Right renal cortex interstitium (tissue), 3 donors: ENCODE data around the gene SULT1A2. TPM values are rescaled to one million over a fixed set of nuclear protein-coding genes. Genes with fewer than 3 reads are reported as not detected.
"Not testable (repeated sequence)": the region's sequence is repeated elsewhere in the genome, so short reads cannot be mapped to it uniquely, and the experiment has no call there.

Experiments
- DNase-seq, 3 donors: peaks; one replicate each; pipeline ENCODE4 v3.0.0-alpha.2; 2013; ENCODE audit warnings: low read depth in 3 of 3, low spot score in 2 of 3
- polyA plus RNA-seq, 3 donors: library from polyadenylated mRNA; unstranded; fragments of 120-200 nt; gene quantifications; one replicate each; pipeline ENCODE4 v1.2.1, GENCODE V29; 2013; ENCODE audit not compliant: insufficient read length in 3 of 3

SULT1A2 gene
- polyA plus RNA-seq, 3 donors, result 1.1 to 2.6 (median 1.6) TPM

DNA sequence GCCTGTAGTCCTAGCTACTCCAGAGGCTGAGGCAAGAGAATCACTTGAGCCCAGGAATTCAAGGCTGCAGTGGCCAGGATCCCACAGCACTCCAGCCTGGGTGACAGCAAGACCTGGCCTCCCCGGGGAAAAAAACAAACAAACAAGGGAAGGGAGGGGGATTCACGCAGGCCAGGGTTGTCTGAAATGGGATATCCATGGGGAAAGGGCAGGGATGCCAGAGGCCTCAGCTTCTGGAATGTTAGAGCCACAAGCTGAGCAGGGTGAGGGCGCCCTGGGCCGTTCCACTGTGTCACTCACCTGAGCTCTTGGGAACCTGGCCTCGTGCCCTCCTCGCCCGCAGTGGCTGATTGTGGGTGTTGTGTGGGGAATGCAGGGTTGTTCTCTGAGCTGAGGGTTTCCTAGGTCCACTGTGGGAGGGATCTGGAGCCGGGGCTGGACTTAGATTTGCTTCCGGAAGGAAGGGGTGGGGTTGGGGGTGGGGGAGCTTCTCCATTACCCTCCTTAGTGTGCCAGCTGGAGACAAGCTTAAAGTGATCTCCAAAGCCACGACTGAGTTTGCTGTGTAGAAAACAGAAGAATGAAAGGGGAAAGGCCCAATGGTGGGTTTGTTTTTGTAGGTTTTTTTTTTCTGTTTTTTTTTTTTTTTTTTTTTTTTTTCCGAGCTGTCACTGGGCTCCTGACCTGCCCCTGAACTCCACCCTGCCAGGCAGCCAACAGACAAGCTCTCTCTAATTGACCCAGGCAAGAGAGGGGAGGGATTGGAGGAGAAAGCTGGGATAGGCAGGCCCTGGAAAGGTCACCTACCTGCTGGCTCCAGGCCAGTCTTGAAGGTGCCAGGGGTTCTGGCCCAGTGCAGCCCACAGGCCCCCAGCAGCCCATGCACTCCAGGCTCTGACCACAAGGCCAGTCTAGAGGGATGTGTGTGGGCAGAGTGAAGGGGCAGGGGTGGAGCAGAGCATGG is 13.1 kb upstream of the SULT1A2 start, which contains the start of gene SULT1A1:
Gene SULT1A1 (minus strand): TSS at position 414 of the 964 bp plus-strand sequence. CDS start 1,189 bp downstream, outside the sequence.
- DNase-seq, result no peak

DNA sequence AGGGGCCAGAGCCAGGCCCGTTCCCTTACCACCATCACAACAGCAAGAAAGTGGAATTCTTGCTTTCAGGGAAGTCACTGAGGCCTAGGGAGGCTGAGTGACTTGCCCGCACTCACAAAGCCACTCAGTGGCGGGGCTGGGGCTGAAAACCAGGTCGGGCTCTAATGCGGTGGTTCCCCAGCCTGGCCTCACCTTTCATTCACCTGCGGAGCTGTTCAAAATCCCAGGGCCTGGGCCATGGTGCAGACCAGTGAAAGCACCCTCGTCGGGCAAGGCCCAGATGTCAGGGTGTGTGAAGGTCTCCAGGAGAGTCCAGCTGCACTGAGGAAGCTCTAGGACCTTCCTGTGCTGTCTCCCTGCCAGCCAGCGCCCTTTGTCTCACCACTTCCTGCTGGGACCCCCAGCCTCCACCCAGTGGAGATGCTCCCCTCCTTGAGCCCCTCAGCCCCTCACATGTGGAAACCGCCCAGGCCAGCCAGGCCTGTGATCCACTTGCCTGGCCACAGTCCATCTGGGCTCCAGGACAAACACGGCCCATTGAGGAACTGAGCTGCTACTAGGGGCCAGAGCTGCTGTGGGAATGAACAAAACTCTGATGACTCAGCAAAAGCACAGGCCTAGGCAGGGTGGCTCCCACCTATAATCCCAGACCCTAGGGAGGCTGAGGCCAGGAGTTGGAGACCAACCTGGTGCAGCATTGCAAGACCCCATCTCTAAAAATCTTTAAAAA is 12.2 kb upstream of the SULT1A2 start:
- DNase-seq, result not testable (repeated sequence)

DNA sequence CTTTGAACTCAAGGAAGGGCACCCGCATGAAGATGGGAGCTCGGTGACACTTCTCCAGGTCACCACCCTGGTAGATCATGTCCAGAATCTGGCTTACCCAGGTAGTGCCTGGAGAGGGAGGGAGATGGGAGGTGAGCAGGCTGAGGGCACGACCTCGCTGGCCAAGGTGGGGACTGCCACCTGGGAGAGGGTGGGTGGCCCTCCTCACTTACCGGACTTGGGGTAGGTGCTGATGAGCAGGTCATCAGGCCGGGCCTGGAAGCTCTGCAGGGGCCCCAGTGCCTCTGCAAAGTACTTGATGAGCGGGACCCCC is 11.6 kb upstream of the SULT1A2 start:
- DNase-seq, result not testable (repeated sequence)

DNA sequence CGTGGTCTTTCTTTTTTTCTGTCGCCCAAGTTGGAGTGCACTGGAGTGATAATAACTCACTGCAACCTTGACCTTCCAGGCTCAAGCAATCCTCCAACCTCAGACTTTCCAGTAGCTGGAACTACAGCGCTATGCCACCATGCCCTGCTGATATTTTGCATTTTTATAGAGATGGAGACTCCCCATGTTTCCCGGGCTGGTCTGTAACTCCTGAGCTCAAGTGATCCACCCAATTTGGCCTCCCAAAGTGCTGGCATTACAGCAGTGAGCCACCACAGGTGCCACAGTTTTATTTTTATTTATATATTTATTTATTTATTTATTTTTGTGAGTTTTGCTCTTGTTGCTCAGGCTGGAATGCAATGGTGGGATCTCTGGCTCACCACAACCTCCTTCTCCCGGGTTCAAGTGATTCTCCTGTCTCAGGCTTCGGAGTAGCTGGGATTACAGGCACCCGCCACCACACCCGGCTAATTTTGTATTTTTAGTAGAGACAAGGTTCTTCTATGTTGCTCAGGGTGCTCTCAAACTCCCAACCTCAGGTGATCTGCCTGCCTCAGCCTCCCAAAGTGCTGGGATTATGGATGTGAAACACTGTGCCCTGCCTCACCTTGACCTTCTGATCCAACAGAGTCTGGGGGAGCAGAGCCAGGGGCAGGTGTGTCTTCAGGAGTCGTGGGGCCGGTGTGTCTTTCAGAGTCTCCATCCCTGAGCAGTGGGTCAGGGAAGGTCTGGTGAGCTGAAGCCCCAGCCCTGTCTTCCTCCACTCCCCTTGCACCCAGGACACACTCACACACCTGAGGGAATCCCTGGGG is 11.0 kb upstream of the SULT1A2 start:
- not testable (repeated sequence) for DNase-seq

DNA sequence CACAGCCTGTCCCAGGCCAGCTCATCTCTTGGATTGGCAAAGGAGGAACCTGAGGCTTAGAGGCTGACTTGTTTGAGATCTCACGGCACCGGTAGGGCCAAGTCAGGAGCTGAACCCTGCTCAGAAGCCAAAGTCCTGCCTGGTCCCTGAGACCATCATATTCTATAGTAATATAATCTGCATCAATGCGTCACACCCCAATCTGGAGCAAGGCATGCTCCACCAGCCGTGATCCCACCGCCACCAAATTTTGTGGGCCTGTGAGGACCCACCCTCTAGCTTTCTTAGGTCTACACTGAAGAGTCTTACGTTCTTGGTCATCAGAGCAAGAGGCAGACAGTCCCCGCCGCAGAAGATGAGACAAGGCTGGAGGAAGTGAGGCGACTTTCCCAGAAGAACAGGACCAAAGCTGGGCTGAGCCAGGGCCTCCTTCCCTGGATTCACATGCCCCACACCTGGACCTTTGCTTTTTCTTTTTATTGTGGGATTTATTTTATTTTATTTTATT is 10.3 kb upstream of the SULT1A2 start:
- no peak for DNase-seq

DNA sequence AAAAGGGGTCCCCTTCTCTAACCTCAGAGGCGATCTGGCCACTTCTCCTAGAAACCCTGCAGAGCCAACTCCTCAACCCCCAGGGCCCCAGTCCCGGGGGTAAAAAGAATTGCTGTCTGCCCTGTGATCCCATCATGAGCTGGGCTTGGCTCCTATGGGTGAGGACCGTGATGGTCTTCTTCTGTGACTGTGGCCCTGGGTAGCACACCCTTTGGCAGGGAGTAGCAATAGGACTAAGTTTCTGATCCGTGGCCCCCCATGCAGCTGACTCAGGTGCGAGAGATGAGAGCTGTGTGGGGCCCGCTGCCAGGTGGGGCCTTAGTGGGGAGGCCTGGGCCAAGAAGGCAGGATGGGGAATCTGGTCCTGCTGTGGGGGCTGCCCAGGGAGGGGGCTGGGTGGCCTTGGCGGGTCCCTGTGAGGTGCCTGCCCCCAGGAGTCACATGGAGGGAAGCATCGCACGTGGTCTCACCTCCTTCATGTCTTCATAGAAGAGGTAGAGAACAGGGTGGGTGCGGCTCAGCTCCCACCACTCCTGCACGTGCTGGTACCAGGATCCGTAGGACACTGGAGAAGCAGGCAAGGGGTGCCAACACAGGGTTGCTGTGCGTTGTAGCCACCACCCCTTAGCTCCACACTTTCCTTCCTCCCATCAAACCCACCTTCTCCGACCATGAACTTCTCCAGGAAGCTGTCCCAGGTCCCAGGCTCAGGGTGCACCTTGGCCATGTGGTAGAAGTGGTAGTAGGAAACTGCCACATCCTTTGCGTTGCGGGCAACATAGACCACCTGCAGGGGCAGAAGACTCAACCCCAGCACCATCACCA is 9.7 kb upstream of the SULT1A2 start:
- no peak for DNase-seq

DNA sequence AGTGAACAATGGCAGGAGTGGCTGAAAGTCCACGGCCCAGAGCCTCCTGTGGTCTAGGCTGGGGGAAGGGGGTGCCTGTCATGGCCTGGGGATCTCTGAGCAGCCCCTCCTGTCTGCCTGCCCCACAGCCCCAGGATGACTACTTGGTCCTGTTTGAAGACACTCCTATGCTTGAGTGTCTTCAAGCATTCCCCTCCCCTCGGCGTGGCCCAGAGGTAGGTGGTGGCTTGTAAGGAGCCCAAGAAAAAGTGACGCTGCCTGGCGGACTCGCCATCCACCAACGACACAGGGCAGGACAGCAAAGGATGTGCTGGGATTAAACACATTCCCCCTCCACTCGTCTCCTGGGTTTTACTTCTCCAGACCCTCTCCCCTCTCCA is 7.3 kb upstream of the SULT1A2 start:
- no peak for DNase-seq

DNA sequence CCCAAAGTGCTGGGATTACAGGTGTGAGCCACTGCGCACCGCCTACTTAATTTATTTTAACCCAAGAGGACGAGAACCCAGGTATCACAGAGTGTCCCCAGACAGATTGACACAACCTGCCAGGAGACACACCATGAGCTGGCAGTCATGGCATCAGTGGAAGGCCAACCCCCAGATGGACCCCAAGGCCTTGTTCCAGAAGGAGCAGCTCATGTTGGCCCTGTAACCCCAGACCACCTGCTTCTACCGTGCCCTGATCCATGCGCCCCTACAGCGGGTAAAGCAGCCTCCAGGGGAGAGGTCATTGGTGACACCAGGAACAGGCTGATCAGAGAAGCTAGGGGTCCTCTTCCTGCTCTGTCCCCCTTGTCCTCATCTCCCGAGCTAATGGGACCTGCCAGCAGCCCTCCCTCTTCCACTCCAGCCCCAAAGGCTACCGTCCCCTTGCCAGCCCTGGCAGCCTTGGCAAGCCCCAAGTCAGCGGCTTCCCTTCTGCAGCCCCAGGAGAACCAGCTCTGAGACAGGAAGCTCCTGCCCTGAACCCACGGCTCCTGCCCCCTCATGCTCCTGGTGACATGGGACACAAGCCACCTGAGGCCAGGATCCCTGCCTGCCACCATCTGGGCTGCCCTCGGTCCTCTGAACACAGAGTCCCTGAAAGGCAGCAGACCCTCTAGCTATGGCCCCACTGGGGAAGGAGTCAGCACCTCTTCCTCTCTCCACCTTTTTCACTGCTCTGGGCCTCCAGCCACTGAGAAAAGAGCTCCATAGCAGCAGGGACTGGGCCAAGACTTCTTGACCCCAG is 6.7 kb upstream of the SULT1A2 start:
- DNase-seq, result no peak

DNA sequence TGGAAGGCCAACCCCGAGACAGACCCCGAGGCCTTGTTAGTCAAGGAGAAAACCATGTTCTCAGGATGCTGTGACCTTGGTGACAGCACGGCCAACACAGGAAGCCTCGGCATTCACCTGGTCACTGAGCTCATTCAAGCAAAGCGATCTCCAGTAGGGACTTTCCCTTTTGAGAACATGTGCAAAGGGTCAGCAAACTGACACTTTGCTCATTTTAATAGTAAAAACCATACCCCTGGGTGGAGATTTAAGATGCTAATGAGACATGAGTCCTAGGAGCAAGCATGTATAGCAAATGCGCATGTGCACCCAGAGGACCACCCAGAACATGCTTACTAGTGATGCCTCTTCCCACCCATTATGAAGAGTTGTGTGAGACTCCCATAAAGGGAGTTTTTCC is 5.7 kb upstream of the SULT1A2 start:
- DNase-seq, result no peak

DNA sequence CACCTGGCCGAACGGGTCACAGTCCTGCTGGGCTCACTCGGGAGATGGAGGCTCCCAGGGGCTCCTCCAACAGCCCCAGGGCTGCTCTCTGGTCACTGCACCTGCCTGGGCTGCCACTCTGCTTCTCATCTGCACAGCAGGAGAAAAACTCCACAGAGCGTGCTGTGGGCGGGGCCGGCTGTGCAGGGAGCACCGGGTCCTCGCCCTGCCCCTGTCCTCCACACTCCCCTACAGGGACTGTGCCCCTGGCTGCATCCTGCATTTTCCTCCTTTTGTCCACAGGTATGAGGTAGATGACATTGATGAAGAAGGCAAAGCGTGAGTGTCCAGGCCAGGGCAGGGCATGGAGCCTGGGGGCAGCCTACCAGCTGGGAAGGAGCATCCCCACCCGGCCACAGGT is 5.2 kb upstream of the SULT1A2 start:
- not testable (repeated sequence) for DNase-seq

DNA sequence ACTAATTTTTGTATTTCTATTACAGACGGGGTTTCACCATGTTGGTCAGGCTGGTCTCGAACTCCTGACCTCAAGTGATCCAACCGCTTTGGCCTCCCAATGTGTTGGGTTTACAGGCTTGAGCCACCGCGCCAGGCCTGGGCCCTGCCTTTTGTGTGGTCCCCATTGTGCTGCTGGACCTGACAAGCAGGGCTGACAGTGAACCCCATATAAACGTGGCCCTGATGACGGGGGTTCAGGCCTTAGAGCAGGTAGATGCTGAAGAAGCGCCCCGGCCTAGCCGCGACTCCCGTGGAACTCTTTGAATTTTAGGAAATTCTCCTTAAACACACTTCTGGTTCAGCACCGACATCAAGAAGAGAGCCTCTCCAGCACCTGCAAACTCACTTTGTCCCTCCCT is 4.7 kb upstream of the SULT1A2 start:
- DNase-seq, result not testable (repeated sequence)

DNA sequence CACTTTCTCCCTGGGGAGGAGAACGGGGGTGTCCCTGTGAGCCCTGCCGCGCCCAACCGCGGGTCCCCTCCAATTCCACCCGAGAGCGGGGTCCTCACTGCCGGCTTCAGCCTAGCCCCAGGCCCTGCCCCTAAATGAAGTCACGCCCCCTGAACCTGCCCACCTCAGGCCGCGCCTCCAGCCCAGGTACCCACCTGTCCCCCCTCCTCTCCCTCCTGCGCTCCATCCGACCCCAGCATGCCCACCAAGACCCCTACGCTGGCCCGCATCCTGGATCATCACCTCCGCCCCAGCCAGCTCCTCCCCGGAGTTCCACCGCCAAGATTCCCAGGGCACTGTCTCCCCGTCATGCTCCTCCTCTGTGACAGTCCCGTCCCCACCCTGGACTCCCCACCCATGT is 4.1 kb upstream of the SULT1A2 start:
- not testable (repeated sequence) for DNase-seq

DNA sequence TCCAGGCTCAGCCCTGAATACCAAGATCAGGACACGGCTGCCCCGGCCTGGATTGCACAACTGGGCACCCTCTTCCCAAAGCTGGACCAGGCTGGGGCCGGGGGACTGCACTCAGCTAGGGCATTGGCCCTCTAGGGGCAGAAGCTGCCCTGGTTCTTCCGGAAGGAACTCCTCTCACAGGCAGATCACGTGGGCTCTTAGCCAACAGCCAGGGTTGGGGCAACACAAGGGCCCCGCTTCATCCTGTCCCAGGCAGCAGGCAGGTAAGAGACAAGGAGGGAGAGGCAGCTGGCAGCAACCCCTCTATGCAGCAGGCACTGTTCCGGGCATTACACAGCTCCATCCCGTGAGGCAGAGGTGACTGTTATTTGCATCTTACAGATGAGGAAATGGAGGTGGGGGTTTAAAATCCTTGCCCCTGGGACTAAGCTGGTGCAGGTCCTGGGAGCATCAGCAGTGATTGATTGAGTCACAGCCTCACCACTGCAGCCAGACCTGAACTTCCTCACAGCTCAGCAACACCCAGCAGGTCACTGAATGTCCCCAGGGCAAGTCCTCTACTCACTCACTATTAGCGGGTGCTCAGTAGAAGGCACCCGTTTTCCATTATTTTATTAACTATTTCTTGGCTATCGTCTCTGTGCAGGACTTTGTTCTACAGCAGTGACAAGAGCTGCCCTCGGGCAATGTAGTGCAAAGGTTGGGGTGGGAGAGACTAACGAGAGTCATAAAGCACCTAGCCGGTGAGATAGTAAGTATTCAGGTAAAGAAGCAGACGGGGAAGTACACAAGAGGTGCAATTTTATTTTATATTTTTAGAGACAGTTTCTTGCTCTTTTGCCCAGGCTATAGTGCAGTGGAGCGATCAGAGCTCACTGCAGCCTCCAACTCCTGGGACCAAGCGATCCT is 2.8 kb upstream of the SULT1A2 start:
- not testable (repeated sequence) for DNase-seq

DNA sequence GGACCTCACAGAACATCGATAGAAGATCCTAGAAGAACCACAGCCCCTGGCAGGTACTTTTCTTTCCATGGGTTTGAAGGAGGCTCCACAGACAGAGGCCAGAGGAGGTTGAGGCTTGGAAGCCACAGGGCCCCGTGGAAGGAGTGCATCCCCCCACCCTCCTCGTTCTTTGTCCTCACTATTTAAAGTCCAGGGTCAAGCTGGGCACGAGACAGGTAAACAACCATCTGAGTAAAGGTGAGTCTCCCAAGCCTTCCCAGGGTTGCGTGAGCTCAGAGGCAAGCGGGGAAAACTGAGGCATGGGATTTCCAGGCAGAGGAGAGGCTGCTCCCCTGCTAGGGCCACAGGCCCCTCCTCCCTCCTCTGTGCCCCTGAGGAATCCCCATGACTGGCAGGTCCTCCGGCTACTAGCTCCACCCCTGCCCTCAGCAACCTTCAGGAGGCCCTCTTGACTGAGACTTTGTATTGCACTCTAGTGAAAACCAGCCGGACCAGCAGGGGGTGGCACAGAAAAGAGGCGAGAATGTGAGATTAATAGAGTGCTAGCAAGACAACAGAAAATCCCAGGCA is 927 bp upstream of the SULT1A2 start:
- no peak for DNase-seq

DNA sequence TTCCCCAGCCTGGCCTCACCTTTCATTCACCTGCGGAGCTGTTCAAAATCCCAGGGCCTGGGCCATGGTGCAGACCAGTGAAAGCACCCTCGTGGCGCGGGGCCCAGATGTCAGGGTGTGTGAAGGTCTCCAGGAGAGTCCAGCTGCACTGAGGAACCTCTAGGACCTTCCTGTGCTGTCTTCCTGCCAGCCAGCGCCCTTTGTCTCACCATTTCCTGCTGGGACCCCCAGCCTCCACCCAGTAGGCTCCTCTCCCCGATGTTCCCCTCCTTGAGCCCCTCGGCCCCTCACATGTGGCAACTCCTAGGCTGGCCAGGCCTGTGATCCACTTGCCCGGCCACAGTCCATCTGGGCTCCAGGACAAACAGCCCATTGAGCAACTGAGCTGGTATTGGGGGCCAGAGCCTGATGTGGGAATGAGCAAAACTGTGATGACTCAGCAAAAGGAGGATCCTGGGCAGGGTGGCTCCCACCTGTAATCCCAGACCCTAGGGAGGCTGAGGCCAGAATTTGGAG is 677 bp downstream of the SULT1A2 start:
- DNase-seq, result no peak

DNA sequence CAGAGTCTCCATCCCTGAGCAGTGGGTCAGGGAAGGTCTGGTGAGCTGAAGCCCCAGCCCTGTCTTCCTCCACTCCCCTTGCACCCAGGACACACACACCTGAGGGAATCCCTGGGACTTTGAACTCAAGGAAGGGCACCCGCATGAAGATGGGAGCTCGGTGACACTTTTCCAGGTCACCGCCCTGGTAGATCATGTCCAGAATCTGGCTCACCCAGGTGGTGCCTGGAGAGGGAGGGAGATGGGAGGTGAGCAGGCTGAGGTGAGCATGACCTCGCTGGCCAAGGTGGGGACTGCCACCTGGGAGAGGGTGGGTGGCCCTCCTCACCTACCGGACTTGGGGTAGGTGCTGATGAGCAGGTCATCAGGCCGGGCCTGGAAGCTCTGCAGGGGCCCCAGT is 1.4 kb downstream of the SULT1A2 start:
- DNase-seq, result not testable (repeated sequence)

DNA sequence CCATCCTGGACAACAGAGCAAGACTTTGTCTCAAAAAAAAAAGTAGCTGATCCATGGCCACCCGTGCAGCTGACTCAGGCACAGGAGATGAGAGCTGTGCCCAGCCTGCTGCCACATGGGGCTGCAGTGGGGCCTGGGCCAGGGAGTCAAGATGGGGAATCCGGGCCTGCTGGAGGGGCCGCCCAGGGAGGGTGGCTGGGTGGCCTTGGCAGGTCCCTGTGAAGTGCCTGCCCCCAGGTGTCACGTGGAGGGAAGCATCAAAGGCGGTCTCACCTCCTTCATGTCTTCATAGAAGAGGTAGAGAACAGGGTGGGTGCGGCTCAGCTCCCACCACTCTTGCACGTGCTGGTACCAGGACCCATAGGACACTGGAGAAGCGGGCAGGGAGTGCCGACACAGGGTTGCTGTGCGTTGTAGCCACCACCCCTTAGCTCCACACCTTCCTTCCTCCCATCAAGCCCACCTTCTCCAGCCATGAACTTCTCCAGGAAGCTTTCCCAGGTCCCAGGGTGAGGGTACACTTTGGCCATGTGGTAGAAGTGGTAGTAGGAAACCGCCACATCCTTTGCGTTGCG is 3.8 kb downstream of the SULT1A2 start:
- DNase-seq, result no peak
